Myocyte (in vitro differentiated cells): Measurements from ENCODE around the gene AHNAK. TPM values are rescaled to one million over a fixed set of nuclear protein-coding genes. Genes with fewer than 3 reads are reported as not detected.

Source experiments
- DNase-seq: peaks from one replicate; pipeline ENCODE4 v3.0.0-alpha.2; 2012; ENCODE audit warnings: low read depth
- total RNA-seq: library from RNA; depleted of rRNA; stranded (reverse); fragments of >200 nt; gene quantifications from 2 replicates; pipeline ENCODE4 v1.2.3, GENCODE V29; 2014

The AHNAK gene
- total RNA-seq, 1 donor from 2014 or later = 141 TPM

- no peak for DNase-seq
Measured at GRCh38 chr11:62406034-62406433, 140.6 kb downstream of the AHNAK start.

DNA sequence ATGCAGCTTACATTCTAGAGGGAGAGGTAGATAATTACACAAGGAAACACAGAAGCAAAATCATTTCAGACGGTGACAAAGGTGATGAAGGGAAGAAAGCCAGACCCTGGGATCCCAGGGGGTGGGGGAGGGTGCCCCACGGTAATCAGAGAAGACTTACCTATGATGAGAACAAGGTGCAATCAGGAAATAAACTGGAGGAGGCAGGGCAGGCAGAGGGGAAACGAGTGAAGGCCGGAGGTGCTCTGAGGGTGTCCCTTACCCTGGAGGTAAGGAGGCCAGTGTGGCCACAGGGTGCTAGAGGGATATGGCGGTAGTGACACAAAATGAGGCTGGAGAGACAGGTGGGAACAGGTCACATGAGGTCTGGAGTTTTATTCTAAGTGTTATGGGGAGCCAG lies 141.7 kb downstream of the AHNAK start:
- no peak for DNase-seq

DNA sequence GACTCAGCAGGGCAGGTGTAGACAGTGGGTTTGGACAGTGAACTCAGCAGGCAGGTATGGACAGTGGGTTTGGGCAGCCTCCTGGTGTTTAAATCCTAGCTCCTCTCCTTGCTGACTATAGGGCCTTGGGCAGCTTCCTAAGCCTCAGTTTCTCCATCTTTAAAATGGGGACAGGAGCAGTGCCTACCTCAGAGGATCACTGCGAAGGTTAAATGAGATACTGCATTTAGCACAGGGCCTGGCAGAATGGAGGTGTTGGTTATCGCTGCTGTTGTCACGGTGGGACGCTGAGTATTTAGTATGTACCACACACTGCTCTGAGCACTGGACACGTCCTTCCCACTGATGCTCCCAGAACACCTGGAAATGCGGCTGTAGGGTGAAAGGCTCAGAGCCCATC lies 142.2 kb downstream of the AHNAK start:
- DNase-seq = no peak

DNA sequence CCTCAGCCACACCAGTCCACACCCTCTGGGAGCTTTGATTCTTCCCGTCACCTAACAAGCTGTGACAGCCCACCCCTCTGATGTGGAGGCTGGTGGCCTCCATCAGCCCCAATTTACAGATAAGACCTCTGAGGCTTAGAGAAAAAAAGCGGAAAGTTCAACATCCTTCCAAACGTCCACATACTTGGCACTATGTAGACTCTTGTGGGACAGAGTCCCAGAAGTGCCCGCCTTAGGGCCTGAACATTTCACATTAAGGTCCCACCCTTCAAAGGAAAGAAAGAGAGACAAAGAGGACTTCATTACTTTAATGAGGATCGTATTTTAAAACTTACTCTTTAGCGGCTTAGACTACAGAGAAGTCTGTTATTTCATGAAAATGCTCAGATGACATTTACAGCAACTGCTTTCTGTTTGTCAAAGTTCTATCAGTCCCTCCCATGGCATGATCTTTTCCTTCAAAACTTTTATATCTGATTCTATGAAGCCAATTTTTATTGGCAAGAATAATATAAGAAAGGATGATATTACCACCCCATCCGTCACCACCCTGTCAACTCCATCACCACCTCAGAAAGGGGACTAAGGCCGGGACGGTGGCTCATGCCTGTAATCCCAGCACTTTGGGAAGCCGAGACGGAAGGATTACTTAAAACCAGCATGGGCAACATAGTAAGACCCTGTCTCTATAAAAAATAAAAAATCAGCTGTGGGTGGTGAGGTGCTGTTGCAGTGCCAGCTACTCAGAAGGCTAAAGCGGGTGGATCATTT lies 143.5 kb downstream of the AHNAK start:
- no peak for DNase-seq

DNA sequence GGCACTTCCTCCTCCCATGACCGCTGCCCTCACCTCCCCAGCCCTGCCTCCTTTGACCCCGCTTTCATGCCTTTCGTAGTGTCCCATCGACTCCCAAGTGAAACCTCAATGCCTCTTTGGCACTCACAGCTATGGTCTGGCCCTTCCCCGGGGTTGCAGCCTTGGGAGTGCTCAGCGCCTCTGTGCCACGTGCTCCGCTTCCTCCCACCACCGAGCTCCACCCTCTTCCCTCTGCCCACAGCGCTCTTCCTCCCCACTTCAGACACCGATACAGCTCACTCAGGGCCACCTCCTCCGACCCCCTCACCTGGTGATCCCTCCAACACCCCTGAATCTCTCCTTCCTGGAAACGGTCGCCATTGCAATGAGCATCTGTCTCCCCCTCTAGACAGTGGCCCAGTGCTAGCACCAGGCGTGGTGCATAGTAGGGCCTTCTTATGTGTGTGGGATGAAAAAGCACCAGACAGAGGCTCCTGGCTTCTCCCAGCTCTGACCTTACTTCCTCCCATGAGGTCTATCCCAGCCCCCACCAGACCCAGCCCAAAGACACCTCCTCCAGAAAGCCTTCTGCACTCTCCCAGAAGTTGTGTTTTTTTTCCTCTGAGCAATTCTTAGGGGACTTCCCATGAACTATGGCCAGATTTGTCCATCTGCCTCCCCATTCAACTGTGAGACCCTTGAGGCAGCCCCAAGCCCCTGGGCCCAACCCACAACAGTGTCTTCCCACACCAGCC lies 144.2 kb downstream of the AHNAK start:
- no peak for DNase-seq

GRCh38 chr11:62401811-62402210 lies 144.8 kb downstream of the AHNAK start:
- DNase-seq = no peak

GRCh38 chr11:62401356-62401755 lies 145.2 kb downstream of the AHNAK start:
- DNase-seq = no peak

- peak; percentile 99 for DNase-seq
Measured at GRCh38 chr11:62400760-62401159, 145.8 kb downstream of the AHNAK start.

DNA sequence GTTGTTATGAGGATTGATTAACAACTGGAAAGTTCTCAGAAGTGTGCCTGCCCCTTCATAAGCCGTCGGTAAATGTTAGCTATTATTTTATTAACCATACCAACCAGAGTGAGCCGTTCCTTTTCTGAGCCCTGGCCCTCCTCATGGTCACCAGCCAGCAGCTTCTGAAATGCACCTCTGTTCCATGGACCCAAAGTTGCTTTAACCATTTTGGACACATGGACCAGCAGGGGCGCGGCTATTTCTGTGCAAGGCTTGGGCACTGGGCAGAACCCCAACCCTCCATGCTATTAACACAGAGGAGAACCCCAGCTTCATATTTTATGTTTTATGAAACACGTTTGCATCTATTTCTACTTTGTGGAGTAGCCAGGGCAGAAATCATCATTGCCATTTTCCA lies 146.3 kb downstream of the AHNAK start:
- no peak for DNase-seq

DNA sequence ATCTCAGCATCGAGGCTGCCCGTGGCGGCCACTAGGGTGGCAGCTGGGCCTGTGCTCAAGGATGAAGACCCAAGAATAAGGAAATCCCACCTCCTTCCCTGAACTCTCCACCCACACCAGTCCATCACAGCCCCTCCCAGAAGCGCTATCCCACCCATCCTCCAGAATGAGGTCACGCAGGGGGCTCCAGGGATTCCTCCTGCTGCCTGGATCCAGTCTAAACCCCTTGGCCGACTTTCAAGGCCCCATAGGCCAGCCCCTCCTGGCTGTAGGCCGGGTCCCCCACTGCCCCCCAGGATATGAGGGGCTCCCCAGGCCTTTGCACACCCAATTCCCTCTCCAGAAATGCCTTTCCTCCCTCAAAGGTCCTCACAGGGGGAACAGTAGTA lies 146.7 kb downstream of the AHNAK start:
- no peak for DNase-seq

- DNase-seq = no peak
Measured at GRCh38 chr11:62399172-62399877, 147.3 kb downstream of the AHNAK start.

GRCh38 chr11:62398011-62398994 lies 148.3 kb downstream of the AHNAK start:
- peak; percentile 71 for DNase-seq

- DNase-seq = no peak
Measured at GRCh38 chr11:62395885-62396551, 150.6 kb downstream of the AHNAK start.

DNA sequence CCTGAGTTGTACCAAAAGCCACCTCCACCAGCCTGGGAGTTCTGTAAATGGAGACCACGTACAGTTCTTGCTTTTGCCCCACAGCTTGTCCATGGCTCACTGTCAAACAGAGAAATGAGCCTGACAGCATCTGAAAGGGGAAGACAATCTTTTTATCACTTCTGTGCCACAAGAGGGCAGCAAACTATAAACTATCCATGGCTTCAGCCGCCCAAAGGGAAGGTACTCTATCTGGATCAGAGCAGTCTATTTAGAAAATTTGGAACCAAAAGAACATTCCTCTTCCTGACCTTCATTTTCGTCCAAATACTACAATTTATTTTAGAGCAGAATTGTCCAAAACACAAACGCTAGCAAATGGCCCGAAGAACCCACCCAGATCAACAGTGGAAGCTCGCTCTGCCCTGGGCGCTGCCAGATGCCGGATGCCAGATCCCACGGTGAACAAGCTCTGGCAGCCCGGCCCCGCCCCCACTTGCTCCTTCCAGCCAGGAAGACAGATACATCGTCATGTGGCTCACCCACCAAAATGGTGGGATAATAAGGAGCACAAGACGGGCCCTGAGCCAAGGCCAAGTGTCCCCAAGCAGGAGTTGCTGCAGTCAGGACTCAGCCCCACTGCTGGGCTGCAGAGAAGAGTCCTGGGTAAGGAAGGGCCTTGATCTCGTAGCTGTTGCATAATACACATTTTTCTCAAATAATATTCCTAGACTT lies 151.6 kb downstream of the AHNAK start:
- peak; percentile 88 for DNase-seq

DNA sequence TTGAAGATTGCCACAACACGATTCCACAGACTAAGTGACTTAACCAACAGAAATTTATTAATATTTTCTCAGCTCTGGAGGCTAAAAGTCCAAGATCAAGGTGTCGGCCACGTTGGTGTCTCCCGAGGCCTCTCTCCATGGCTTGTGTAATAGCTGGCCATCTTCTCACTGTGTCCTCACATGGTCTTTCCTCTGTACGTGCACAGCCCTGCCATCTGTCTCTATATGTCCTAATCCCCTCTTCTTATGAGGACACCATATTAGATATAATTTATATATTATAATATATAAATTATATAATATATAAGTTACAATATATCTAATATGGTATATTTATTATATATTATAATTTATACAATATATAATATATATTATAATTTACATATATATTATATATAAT lies 152.9 kb downstream of the AHNAK start:
- DNase-seq = no peak

DNA sequence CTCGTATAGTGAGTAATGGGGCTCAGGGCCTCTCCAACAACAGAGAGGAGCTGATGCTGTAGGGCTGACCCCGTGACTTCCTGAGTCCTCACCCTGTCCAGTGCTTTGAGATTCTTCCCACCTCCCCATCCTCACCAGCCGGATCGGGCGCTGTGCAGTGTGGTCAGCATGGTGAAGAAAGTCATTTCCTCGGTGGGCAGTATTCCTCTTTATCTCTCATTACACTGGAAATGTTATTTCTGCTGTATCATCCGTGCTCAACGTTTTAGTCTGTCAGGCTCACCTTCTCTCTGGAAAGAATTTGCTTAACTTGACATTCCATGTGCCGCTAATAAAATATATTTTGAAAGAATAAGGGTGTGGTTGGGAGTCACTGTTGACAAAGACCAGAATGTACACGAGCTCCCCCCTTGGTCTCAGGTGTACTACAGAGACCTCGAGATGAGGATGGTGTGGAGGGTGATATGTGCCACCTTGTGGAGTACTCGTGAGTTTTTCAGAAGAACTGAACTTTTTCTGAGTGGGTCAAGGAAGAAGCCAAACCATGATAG lies 153.5 kb downstream of the AHNAK start:
- no peak for DNase-seq

DNA sequence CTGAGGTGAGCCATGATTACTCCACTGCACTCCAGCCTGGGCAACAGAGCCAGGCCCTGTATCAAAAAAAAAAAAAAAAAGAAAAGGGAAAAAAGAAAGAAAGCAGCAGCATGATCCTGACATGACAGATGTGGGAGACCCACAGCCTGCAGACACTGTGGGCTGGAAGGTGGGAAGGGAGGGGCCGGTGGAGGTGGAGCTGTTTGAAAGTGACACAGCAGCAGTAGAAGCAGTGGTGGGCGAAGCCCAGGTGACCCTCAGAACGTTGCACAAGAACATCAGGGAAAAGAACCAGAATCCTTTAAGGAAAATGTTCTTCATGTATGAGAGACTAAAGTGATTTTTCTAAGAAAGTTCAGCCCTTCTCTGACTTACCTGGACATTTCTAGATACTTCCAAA lies 154.1 kb downstream of the AHNAK start:
- no peak for DNase-seq

DNA sequence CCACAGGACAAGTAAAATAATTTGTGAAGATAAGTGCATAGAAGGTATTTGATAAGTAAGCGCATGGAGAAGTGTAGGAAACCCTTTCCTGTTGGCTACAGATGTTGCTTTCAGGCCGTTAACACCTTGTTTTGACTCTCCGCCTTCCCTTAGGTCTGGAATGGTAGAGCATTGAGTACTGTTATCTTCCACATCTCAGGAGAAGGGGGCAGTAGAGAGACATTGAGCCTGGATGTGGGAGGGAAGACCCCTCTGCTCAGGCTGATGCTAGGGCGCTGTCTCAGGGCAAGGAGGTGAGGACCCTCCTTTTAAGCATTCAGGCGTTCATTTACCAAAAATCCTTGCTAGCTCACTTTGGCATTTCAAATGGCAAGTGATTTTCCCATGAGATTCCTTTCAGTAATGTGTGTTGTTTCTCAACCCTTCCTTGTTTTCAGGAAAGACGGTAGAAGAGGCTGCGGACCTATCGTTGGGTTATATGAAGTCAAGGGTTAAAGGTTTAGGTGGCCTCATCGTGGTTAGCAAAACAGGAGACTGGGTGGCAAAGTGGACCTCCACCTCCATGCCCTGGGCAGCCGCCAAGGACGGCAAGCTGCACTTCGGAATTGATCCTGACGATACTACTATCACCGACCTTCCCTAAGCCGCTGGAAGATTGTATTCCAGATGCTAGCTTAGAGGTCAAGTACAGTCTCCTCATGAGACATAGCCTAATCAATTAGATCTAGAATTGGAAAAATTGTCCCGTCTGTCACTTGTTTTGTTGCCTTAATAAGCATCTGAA lies 154.8 kb downstream of the AHNAK start:
- DNase-seq = no peak

- no peak for DNase-seq
Measured at GRCh38 chr11:62390722-62391121, 155.9 kb downstream of the AHNAK start.
